ENCODE measurements around the gene NINL.
A peak's percentile ranks its signal among the peaks of the same experiment; 100 is the strongest.

Gene NINL

GRCh38 chr20:25460566-25461280 is 124.6 kb downstream of the NINL start:
- no peak for DNase-seq

- no peak for DNase-seq
Observed at GRCh38 chr20:25459916-25460535, 125.3 kb downstream of the NINL start.

- no peak for DNase-seq
Observed at GRCh38 chr20:25459111-25459830, 126.1 kb downstream of the NINL start.

- no peak for DNase-seq
Observed at GRCh38 chr20:25457886-25458680, 127.2 kb downstream of the NINL start.

- DNase-seq = no peak
Observed at GRCh38 chr20:25454153-25454900, 131.0 kb downstream of the NINL start.

GRCh38 chr20:25453035-25453810 is 132.1 kb downstream of the NINL start:
- peak; percentile 11 for DNase-seq

- DNase-seq = no peak
Observed at GRCh38 chr20:25452333-25452732, 133.0 kb downstream of the NINL start.

- no peak for DNase-seq
Observed at GRCh38 chr20:25447671-25448070, 137.7 kb downstream of the NINL start.

GRCh38 chr20:25444556-25444955 is 140.8 kb downstream of the NINL start:
- DNase-seq = no peak

- no peak for DNase-seq
Observed at GRCh38 chr20:25439328-25439727, 146.0 kb downstream of the NINL start.

- DNase-seq = no peak
Observed at GRCh38 chr20:25437153-25437581, 148.2 kb downstream of the NINL start.

- DNase-seq = no peak
Observed at GRCh38 chr20:25424536-25424935, 160.8 kb downstream of the NINL start.

- DNase-seq = no peak
Observed at GRCh38 chr20:25422032-25422431, 163.3 kb downstream of the NINL start.

GRCh38 chr20:25421102-25421501 is 164.2 kb downstream of the NINL start:
- no peak for DNase-seq

GRCh38 chr20:25418776-25419175 is 166.6 kb downstream of the NINL start:
- no peak for DNase-seq

GRCh38 chr20:25408890-25409289 is 176.4 kb downstream of the NINL start:
- no peak for DNase-seq

GRCh38 chr20:25408170-25408547 is 177.2 kb downstream of the NINL start:
- DNase-seq = no peak

GRCh38 chr20:25407311-25408169 is 177.8 kb downstream of the NINL start, which contains the start of gene GINS1:
TSS of gene GINS1 (plus strand) at chr20:25407673. CDS start at chr20:25407821, 148 bp downstream.
- DNase-seq = peak; percentile 82
